OCI-LY1 (cell line): ENCODE results near the gene DENND1A.

Source experiments
- CTCF ChIP-seq: fragments of 200-600 bp; sonication (generic), shearing (Covaris generic); IDR thresholded peaks from 2 replicates; pipeline ENCODE4 v1.5.1; 2017; ENCODE audit warnings: mild to moderate bottlenecking, antibody characterized with exemption, low read length, moderate library complexity, mixed read lengths
- EZH2 ChIP-seq: fragments of 200-600 bp; sonication (generic), shearing (Covaris generic); IDR thresholded peaks from 2 replicates; pipeline ENCODE4 v1.8.0; 2017; ENCODE audit warnings: borderline replicate concordance, mixed run types, mild to moderate bottlenecking, antibody characterized with exemption, low read length, moderate library complexity, mixed read lengths

GRCh38 chr9:123814496-123814895, 115.4 kb downstream of the DENND1A start:
- no peak for TF ChIP-seq CTCF
- no peak for TF ChIP-seq EZH2
